Mesenteric fat pad (tissue), 1 donor: ENCODE data around the gene OR2T10. TPM values are rescaled to one million over a fixed set of nuclear protein-coding genes. Genes with fewer than 3 reads are reported as not detected.
"Not testable (repeated sequence)": the region's sequence is repeated elsewhere in the genome, so short reads cannot be mapped to it uniquely, and the experiment has no call there.

Experiments
- DNase-seq: peaks from one replicate; pipeline ENCODE4 v3.0.0-alpha.2; 2020; ENCODE audit warnings: low spot score
- total RNA-seq: library from RNA; stranded (reverse); fragmentation: NEBNext Ultra II Directional; extraction: Animal tissue kit (Norgen Biotek cat#: 25700); gene quantifications from one replicate; pipeline ENCODE4 v1.2.1, GENCODE V29; 2021
- donor health status: DM: yes; HTN: yes; CAD: no.

Gene OR2T10
- total RNA-seq, 1 donor from 2014 or later: not detected

- no peak for DNase-seq
Measured at GRCh38 chr1:248596615-248597014, 885 bp downstream of the OR2T10 start.

DNA sequence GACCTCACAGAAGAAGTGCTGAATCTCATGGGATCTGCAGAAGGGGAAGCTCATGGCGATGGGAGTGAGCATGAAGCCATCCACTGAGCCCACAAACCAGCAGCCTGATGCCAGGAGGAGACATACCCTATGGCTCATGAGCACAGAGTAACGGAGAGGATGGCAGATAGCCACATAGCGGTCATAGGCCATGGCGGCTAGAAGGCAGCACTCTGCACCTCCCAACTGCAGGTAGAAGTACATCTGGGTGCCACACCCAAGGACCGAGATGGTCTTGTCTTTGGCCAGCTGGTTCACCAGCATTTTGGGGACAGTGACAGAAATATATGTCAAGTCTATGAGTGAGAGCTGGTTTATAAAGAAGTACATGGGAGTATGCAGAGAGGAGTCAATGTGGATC is 4.3 kb downstream of the OR2T10 start:
- DNase-seq: no peak

DNA sequence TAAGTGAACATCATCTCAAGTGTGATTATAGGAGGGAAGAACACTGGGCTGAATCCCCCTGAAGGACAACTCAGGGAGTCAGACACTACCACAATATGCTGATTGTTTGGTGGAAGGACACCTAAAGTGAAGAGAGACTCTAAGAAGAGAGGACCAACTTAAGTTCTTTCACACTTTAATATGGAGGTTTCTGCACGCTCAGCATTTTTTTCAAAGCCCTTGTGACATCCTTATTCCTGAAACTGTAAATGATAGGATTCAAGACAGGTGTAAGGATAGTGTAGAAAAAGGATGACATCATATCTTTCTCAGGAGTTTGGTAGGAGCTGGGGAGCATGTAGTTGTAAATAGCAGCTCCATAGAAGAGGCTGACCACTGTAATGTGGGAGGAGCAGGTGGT is 4.8 kb downstream of the OR2T10 start:
- DNase-seq: no peak

DNA sequence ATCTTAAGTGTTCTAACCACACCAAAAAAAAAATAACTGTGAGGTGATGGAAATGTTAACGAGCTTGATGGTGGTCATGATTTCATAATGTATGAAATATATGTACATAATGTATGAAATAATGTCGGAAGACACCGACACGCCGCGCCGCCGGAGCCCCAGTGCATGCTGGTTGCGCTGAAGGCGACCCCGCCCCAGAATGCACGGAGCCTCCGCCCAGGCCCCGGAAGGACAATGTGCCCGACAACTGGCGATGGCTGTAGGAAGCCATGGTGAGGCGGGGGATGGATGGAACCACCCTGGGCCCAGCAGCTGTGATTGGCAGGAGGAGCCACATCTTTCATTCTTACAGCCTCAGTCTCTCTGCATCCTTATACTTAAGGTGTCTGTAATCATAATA is 7.4 kb downstream of the OR2T10 start:
- DNase-seq: no peak

- no peak for DNase-seq
Measured at GRCh38 chr1:248589334-248589733, 8.2 kb downstream of the OR2T10 start.

DNA sequence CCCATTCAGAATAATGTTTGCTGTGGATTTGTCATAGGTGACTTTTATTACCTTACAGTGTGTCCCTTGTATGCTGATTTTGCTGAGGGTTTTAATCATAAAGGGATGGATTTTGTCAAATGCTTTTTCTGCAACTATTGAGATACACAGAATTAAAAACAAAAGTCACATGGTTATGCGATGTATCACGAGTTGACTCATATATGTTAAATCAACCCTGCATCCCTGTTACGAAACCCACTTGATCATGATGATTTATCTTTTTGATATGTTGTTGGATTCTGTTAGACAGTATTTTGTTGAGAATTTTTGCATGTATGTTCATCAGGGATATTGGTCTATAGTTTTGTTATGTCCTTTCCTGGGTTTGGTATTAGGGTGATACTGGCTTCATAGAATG is 12.2 kb downstream of the OR2T10 start:
- DNase-seq: no peak

DNA sequence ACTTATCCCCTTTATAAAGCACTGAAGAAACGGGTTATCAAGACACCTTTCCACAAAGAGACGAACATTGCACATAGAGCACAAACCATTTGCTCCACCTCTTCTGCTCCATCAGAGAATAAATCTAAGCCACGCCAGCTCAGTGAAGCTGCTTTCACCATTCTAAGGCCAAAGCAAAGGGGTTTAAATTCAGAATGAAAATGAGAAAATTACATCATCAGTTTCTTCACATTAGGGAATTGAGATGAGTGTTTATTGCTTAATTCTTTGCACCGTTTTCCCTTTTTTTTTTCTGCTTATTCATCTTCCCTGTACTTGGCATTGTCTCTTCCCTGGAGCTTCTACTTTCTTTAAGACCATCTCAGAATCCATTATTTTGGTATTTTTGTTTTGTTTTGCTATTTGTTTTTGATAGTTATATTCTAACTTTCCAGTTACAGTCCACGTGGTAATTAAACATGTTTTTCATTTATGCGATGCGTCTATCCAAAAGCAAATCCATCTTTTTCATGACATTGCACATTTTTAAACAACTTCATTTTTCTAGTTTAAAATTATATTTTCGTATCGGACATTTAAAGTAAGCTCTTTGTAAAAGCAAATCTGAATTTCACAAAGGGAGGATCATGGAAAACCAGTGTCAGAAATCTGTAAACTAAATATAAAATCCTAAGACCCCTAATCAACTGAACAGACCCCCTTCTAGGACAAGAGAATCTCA is 21.1 kb downstream of the OR2T10 start:
- no peak for DNase-seq

- not testable (repeated sequence) for DNase-seq
Measured at GRCh38 chr1:248574657-248575056, 22.8 kb downstream of the OR2T10 start, which contains the start of gene OR2T34. Gene OR2T34, minus strand, starts transcription at chr1:248574757. Its CDS starts 0 bp downstream, at chr1:248574757.

DNA sequence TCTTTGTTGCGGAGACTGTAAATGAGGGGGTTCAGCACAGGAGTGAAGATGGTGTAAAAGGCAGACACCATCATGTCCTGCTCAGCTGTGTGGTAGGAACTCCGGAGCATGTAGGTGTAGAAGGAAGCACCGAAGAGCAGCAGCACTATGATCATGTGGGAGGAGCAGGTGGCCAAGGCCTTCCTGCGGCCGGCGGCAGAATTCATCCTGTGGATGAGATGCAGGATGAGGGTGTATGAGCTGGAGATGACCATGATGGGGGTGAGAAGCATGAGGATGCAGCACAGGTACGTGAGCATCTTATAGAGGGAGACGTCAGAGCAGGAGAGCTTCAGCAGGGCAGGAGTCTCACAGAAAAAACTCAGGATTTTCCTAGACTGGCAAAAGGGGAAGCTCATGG is 23.6 kb downstream of the OR2T10 start:
- not testable (repeated sequence) for DNase-seq

DNA sequence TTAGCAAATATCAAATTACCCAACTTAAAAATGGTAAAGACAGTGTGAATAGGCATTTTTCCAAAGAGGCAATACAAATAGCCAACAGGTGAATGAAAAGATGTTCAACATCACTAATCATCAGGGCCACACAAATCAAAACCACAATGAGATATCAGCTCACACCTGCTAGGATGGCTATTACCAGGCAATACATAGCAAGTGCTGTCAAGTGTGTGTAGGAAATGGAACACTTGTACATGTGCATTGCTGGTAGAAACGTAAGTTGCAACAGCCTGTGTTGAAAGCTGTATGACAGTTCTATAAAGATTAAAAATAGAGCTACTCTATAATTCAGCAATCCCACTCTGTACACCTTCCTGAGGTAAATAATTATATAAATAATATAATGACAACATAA is 25.5 kb downstream of the OR2T10 start:
- DNase-seq: not testable (repeated sequence)

GRCh38 chr1:248570811-248571210 is 26.7 kb downstream of the OR2T10 start:
- not testable (repeated sequence) for DNase-seq

DNA sequence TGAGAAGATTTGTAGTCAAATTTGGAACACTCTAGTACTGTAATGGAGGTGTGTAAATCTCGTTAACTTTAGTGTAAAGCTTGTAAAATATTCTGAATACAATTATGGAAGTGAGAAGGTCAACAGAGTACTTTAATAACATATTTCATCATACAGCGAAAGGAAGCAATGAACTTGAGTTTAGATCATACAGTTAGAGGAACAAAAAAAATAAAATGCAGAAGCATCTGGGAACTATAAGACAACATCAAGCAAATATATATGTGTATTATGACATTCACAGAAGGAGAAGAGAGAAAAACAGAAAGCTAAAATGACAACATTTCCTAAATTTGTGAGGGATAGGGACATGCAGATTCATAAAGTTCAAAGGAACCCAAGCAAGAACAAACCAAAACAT is 28.5 kb downstream of the OR2T10 start:
- not testable (repeated sequence) for DNase-seq

- not testable (repeated sequence) for DNase-seq
Measured at GRCh38 chr1:248565530-248566373, 31.7 kb downstream of the OR2T10 start.

DNA sequence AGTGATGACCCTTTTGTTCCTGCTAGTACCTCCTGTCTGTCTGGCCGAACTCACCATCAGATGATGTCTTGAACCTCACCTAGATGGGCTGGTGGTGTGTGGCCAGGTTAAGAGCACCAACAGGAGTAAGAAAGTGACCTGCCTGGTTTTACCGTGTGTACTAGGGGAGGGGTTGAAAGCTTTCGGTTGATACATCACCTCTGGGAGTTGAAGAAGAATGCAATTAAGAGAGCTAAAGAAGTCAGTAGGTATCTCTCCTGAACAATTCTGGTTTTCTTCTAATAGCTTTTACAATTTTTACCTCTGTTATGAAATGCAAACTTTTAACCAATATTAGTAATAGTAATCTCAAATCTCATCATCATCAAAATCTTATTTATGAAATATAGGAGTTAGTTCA is 34.8 kb downstream of the OR2T10 start, which contains the start of gene OR2T29:
Gene OR2T29 (minus strand): TSS at position 101 of the 400 bp plus-strand sequence. CDS start 3,281 bp downstream, outside the sequence.
- DNase-seq: not testable (repeated sequence)

DNA sequence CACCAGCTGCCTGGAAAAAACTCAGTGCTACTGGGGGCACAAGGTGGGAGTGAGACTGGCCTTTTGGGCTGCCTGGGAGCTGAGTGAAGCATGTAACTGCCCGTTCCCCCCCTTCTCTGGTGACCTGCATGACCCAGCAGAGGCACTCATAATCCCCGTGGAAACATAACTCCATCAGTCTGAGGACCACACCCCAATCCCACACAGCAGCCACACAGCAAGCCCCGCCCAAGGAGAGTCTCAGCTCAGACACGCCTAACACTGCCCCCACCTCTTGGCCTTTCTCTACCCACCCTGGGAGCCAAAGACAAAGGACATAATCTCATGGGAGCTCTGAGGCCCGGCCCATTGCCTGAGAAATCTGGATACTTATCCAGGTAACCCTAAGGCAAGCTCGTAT is 46.5 kb downstream of the OR2T10 start:
- DNase-seq: not testable (repeated sequence)

DNA sequence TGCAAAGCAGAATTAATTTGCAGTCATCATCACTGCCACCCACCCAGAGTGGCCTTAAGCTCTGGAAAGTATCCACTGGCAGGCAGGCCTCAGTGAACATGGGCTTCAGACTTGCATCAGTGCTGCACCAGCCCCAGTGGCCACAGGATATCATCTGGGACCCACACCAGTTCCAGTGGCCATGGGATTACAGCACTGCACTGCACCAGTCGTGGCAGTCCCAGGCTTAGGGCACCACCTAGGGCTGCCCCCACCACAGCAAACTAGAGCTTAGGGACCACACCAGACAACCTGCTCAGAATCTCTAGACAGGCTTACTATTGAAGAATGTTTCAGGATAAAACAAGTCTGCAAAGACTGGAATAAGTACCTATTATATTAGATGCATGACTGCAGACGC is 50.1 kb downstream of the OR2T10 start:
- not testable (repeated sequence) for DNase-seq

Other genes starting within 250 kb of the OR2T10 start
- gene OR14C36, start 248.9 kb downstream of the OR2T10 start, total RNA-seq: not detected
- not detected for gene OR2T4, start 236.0 kb downstream of the OR2T10 start, total RNA-seq
- gene OR2T6, start 222.0 kb downstream of the OR2T10 start, total RNA-seq: not detected
- not detected for gene OR2T1, start 194.7 kb downstream of the OR2T10 start, total RNA-seq
- not detected for gene OR2T2, start 152.1 kb downstream of the OR2T10 start, total RNA-seq
- gene OR2T3, start 124.3 kb downstream of the OR2T10 start, total RNA-seq: not detected
- gene OR2T5, start 109.1 kb downstream of the OR2T10 start, total RNA-seq: not detected
- gene OR2G6, start 89.6 kb downstream of the OR2T10 start, total RNA-seq: not detected
- not detected for gene OR2T29, start 34.9 kb downstream of the OR2T10 start, total RNA-seq
- gene OR2T34, start 22.9 kb downstream of the OR2T10 start, total RNA-seq: not detected
- not detected for gene OR2T11, start 37.4 kb upstream of the OR2T10 start, total RNA-seq
- gene OR2T35, start 47.6 kb upstream of the OR2T10 start, total RNA-seq: not detected
- gene OR2T27, start 57.8 kb upstream of the OR2T10 start, total RNA-seq: not detected
- not detected for gene OR14I1, start 105.1 kb upstream of the OR2T10 start, total RNA-seq
- gene LYPD8, start 158.1 kb upstream of the OR2T10 start, total RNA-seq: not detected
- gene SH3BP5L, start 228.2 kb upstream of the OR2T10 start, total RNA-seq: 15.9 TPM
- gene ZNF672, start 240.5 kb upstream of the OR2T10 start, total RNA-seq: 18.6 TPM